ENCODE measurements around the gene GAPVD1.

Gene GAPVD1

GRCh38 chr9:125271081-125271480 is 9.5 kb downstream of the GAPVD1 start:
- Histone ChIP-seq H3K27ac (ENCODE audit: low read length) (no peak overlapping the region), H3K9me3 (ENCODE audit: insufficient read depth, low read length) (no peaks in the 10 kb centered on the region), H3K4me2 (ENCODE audit: low read length) (no peak overlapping the region), H3K36me3 (replicated peaks; ENCODE audit: low read depth, low read length) (peaks cover 12% of the 10 kb centered on the region), H3K4me1 (ENCODE audit: low read length) (no peaks in the 10 kb centered on the region), H3K9ac (ENCODE audit: low read length) (no peak overlapping the region), H3K27me3 (ENCODE audit: low read depth, low read length) (no peaks in the 10 kb centered on the region), H3K4me3 (ENCODE audit: low read length) (no peak overlapping the region), H2AFZ (ENCODE audit: low read depth, low read length) (no peak overlapping the region), H3K79me2 (ENCODE audit: low read length) (peaks cover 88% of the 10 kb centered on the region), H4K20me1 (ENCODE audit: insufficient read depth, low read length) (peaks cover 25% of the 10 kb centered on the region)
- TF ChIP-seq CTCF (IDR thresholded peaks at IDR 0.05; ENCODE audit: low read depth, low read length) (no peak), EZH2phosphoT487 (IDR thresholded peaks at IDR 0.05; ENCODE audit: low read depth) (no peak)

- no peak overlapping the region for H3K9ac ChIP-seq (ENCODE audit: low read length)
- no peak overlapping the region for H3K4me2 ChIP-seq (ENCODE audit: low read length)
- H3K79me2 ChIP-seq (ENCODE audit: low read length) = peaks cover 91% of the 10 kb centered on the region
- H3K4me1 ChIP-seq (ENCODE audit: low read length) = no peaks in the 10 kb centered on the region
- no peaks in the 10 kb centered on the region for H3K9me3 ChIP-seq (ENCODE audit: insufficient read depth, low read length)
- no peak overlapping the region for H3K4me3 ChIP-seq (ENCODE audit: low read length)
- no peak for TF ChIP-seq CTCF (IDR thresholded peaks at IDR 0.05; ENCODE audit: low read depth, low read length)
- no peak for TF ChIP-seq EZH2phosphoT487 (IDR thresholded peaks at IDR 0.05; ENCODE audit: low read depth)
- H3K27me3 ChIP-seq (ENCODE audit: low read depth, low read length) = no peaks in the 10 kb centered on the region
- H3K27ac ChIP-seq (ENCODE audit: low read length) = no peak overlapping the region
- peaks cover 8% of the 10 kb centered on the region for H3K36me3 ChIP-seq (replicated peaks; ENCODE audit: low read depth, low read length)
- H2AFZ ChIP-seq (ENCODE audit: low read depth, low read length) = no peak overlapping the region
- H4K20me1 ChIP-seq (ENCODE audit: insufficient read depth, low read length) = peaks cover 27% of the 10 kb centered on the region
These were observed 11.1 kb downstream of the GAPVD1 start for GRCh38 chr9:125272697-125273096.

GRCh38 chr9:125276771-125277170 is 15.1 kb downstream of the GAPVD1 start:
- Histone ChIP-seq H3K36me3 (replicated peaks; ENCODE audit: low read depth, low read length) (no peaks in the 10 kb centered on the region), H3K9me3 (ENCODE audit: insufficient read depth, low read length) (no peaks in the 10 kb centered on the region), H3K79me2 (ENCODE audit: low read length) (peaks cover 97% of the 10 kb centered on the region), H2AFZ (ENCODE audit: low read depth, low read length) (no peak overlapping the region), H3K4me1 (ENCODE audit: low read length) (no peaks in the 10 kb centered on the region), H3K4me3 (ENCODE audit: low read length) (no peak overlapping the region), H4K20me1 (ENCODE audit: insufficient read depth, low read length) (peaks cover 25% of the 10 kb centered on the region), H3K27me3 (ENCODE audit: low read depth, low read length) (no peaks in the 10 kb centered on the region), H3K27ac (ENCODE audit: low read length) (no peak overlapping the region), H3K4me2 (ENCODE audit: low read length) (no peak overlapping the region), H3K9ac (ENCODE audit: low read length) (no peak overlapping the region)
- TF ChIP-seq CTCF (IDR thresholded peaks at IDR 0.05; ENCODE audit: low read depth, low read length) (no peak), EZH2phosphoT487 (IDR thresholded peaks at IDR 0.05; ENCODE audit: low read depth) (no peak)

GRCh38 chr9:125277411-125277810 is 15.8 kb downstream of the GAPVD1 start:
- no peak overlapping the region for H3K27ac ChIP-seq (ENCODE audit: low read length)
- H3K4me3 ChIP-seq (ENCODE audit: low read length) = no peak overlapping the region
- H3K9me3 ChIP-seq (ENCODE audit: insufficient read depth, low read length) = no peaks in the 10 kb centered on the region
- no peaks in the 10 kb centered on the region for H3K4me1 ChIP-seq (ENCODE audit: low read length)
- H4K20me1 ChIP-seq (ENCODE audit: insufficient read depth, low read length) = peaks cover 25% of the 10 kb centered on the region
- H2AFZ ChIP-seq (ENCODE audit: low read depth, low read length) = no peak overlapping the region
- no peaks in the 10 kb centered on the region for H3K36me3 ChIP-seq (replicated peaks; ENCODE audit: low read depth, low read length)
- TF ChIP-seq EZH2phosphoT487 (IDR thresholded peaks at IDR 0.05; ENCODE audit: low read depth) (no peak), CTCF (IDR thresholded peaks at IDR 0.05; ENCODE audit: low read depth, low read length) (no peak)
- no peak overlapping the region for H3K9ac ChIP-seq (ENCODE audit: low read length)
- H3K79me2 ChIP-seq (ENCODE audit: low read length) = peaks cover 94% of the 10 kb centered on the region
- H3K4me2 ChIP-seq (ENCODE audit: low read length) = no peak overlapping the region
- no peaks in the 10 kb centered on the region for H3K27me3 ChIP-seq (ENCODE audit: low read depth, low read length)
